ENCODE results near the gene PKHD1. TPM values are rescaled to one million over a fixed set of nuclear protein-coding genes. Genes with fewer than 3 reads are reported as not detected.

PKHD1 gene
- total RNA-seq, 1 experiment from 2014 or later, result 0.09 TPM

- Histone ChIP-seq H3K27me3 (ENCODE audit: insufficient read depth, low read length) (no peaks in the 10 kb centered on the region), H2BK15ac (ENCODE audit: low read depth, low read length) (no peak overlapping the region), H3K23me2 (ENCODE audit: insufficient read length, low read depth, low read length, poor library complexity, severe bottlenecking) (no peaks in the 10 kb centered on the region), H3K56ac (ENCODE audit: insufficient read length, low read depth, low read length) (no peak overlapping the region), H3K4me2 (ENCODE audit: insufficient read depth, insufficient read length, low read length) (no peak overlapping the region), H3K18ac (ENCODE audit: insufficient read length, low read depth, low read length) (no peak overlapping the region), H3K4ac (ENCODE audit: low read depth, low read length) (no peak overlapping the region), H4K8ac (replicated peaks; ENCODE audit: insufficient read length, low read depth, low read length) (no peak overlapping the region), H4K91ac (ENCODE audit: insufficient read length, low read depth, low read length) (no peak overlapping the region), H3K9me3 (ENCODE audit: control insufficient read depth, low read depth, low read length) (no peaks in the 10 kb centered on the region), H3K23ac (ENCODE audit: insufficient read length, low read depth, low read length) (no peak overlapping the region), H3K14ac (ENCODE audit: insufficient read depth, low read length) (no peak overlapping the region), H2AFZ (ENCODE audit: low read length) (no peak overlapping the region), H3K4me1 (ENCODE audit: insufficient read depth, low read length) (no peaks in the 10 kb centered on the region), H2BK12ac (ENCODE audit: insufficient read length, low read depth, low read length) (no peak overlapping the region), H3T11ph (ENCODE audit: low read length) (no peak overlapping the region), H3K27ac (ENCODE audit: insufficient read length, low read depth, low read length) (no peak overlapping the region), H3K79me2 (ENCODE audit: insufficient read depth, low read length) (no peaks in the 10 kb centered on the region), H2BK5ac (ENCODE audit: insufficient read length, low read length) (no peak overlapping the region), H2AK5ac (ENCODE audit: insufficient read length, low read length) (no peak overlapping the region), H4K20me1 (ENCODE audit: control insufficient read depth, insufficient read depth, insufficient read length) (no peaks in the 10 kb centered on the region), H4K5ac (ENCODE audit: insufficient read length, low read depth, low read length) (no peak overlapping the region), H3K9ac (ENCODE audit: extremely low read depth, insufficient read length, low read length) (no peak overlapping the region), H2BK120ac (ENCODE audit: low read depth, low read length, poor library complexity, severe bottlenecking) (no peak overlapping the region), H2BK20ac (ENCODE audit: low read depth, low read length, poor library complexity, severe bottlenecking) (no peak overlapping the region), H3K79me1 (ENCODE audit: insufficient read depth, low read depth, low read length, poor library complexity, severe bottlenecking) (no peaks in the 10 kb centered on the region)
- TF ChIP-seq CTCF (conservative IDR thresholded peaks at IDR 0.05), result no peak
- DNase-seq, result no peak
- no peak overlapping the region for H3K27ac Mint-ChIP-seq
- peaks cover 0 to 2% (median 0%) of the 10 kb centered on the region in 3 experiments; a peak in 1 of 7 replicates for H3K36me3 Mint-ChIP-seq (ENCODE audit: insufficient read depth in 1 of 3, low read depth in 3 of 3)
- no peaks in the 10 kb centered on the region for H3K27me3 Mint-ChIP-seq (ENCODE audit: low read depth)
- WGBS (ENCODE audit: extremely low coverage, insufficient read length, low lambda C conversion rate), result no CpG with 5 or more reads among the region's 2 CpGs
- peaks cover 3% of the 10 kb centered on the region in 2 experiments; a peak in 3 of 5 replicates for H3K9me3 Mint-ChIP-seq
- H3K4me3 Mint-ChIP-seq, result no peak overlapping the region
- peaks cover 0 to 3% of the 10 kb centered on the region in 2 experiments; a peak in 2 of 4 replicates for H3K4me1 Mint-ChIP-seq
Observed at GRCh38 chr6:52027699-52028098, 59.7 kb downstream of the PKHD1 start.
